GM12878 (cell line): Measurements from ENCODE around the gene SLC4A9. TPM values are rescaled to one million over a fixed set of nuclear protein-coding genes. Genes with fewer than 3 reads are reported as not detected.
A peak's percentile ranks its signal among the peaks of the same experiment; 100 is the strongest.

ENCODE experiments used
- E4F1 ChIP-seq: fragments of 450-650 bp; IDR thresholded peaks from 2 replicates; pipeline ENCODE4 v1.6.1; 2018; ENCODE audit warnings: borderline replicate concordance, mild to moderate bottlenecking; ENCODE audit not compliant: partially characterized antibody
- JUNB ChIP-seq: IDR thresholded peaks from 2 replicates; pipeline ENCODE4 v1.6.1; 2016; ENCODE audit warnings: antibody characterized with exemption, mild to moderate bottlenecking
- SP1 ChIP-seq: IDR thresholded peaks from one replicate; pipeline ENCODE4 v1.6.1; 2011; ENCODE audit warnings: low read depth, low read length
- ZBTB11 ChIP-seq: fragments of 450-650 bp; formaldehyde crosslinking; IDR thresholded peaks from 2 replicates; pipeline ENCODE4 v1.5.0; 2022; ENCODE audit warnings: mild to moderate bottlenecking, missing genetic modification characterization
- polyA plus RNA-seq, 11 experiments: library from polyadenylated mRNA; depleted of rRNA in 4 of 11; unstranded in 6 of 11; stranded (reverse) in 5 of 11; fragments of >200 nt; fragmentation: Nextera tagmentation in 4 of 11; fragmentation: Illumina TruSeq in 1 of 11; extraction: Ambion mirVana in 4 of 11; extraction: Trizol in 1 of 11; gene quantifications; 1 replicate in 1 of 11; 2 replicates in 10 of 11; pipeline versions ENCODE4 v1.2.1 to v1.2.3, GENCODE V29; 2011 to 2016; ENCODE audit warnings: inconsistent platforms in 2 of 11, missing spikeins in 2 of 11, low read depth in 1 of 11
- total RNA-seq, 4 experiments: library from RNA; depleted of rRNA in 3 of 4; stranded (reverse); fragments of >200 nt in 3 of 4; fragmentation: Illumina TruSeq in 1 of 4; extraction: Trizol in 1 of 4; gene quantifications; 2 replicates each; pipeline versions ENCODE4 v1.2.1 to v1.2.3, GENCODE V29; 2013 to 2021

SLC4A9 gene
- total and polyA plus RNA-seq, 10 of the 15 experiments (the other 5 are each of a cell fraction or from before 2014, with no cell fraction given), result 0.03 to 0.05 (median 0.05) TPM; not detected in 7

- TF ChIP-seq ZBTB11 (no peak), SP1 (peak; percentile 98), E4F1 (peak; percentile 93), JUNB (no peak)
Measured at GRCh38 chr5:140401362-140402257, 41.6 kb downstream of the SLC4A9 start, which contains the start of gene ANKHD1 (continued).
